ENCODE data around the gene UBAP2L. TPM values are rescaled to one million over a fixed set of nuclear protein-coding genes. Genes with fewer than 3 reads are reported as not detected.

UBAP2L gene
- total and polyA plus RNA-seq, 7 donors = 23.4 to 80.8 (median 51.7) TPM

- Histone ChIP-seq H3K27ac (peak overlapping the region; percentile 90 to 93 (median 90)), H3K4me3 (peak overlapping the region; percentile 78 to 94 (median 81)), H3K27me3 (no peaks in the 10 kb centered on the region), H3K36me3 (no peaks in the 10 kb centered on the region), H3K9me3 (no peaks in the 10 kb centered on the region), H3K4me1 (peaks cover 0 to 55% (median 47%) of the 10 kb centered on the region in 4 donors)
- intact Hi-C loops (cut with DNase I) = loop anchor here (2.0 kb wide), 1 partner anchor 38 kb away; the partner anchor contains the start of gene UBAP2L
- 0% methylated on average over 35 of the region's 35 CpGs for WGBS, 2 donors
- DNase-seq = peak; percentile 83
- no peak for TF ChIP-seq POLR2A (IDR thresholded peaks at IDR 0.05)
- TF ChIP-seq POLR2AphosphoS5 (IDR thresholded peaks at IDR 0.05) = peak in 1 of 4 donors; percentile 73
Measured at GRCh38 chr1:154182344-154183045, 38.3 kb upstream of the UBAP2L start.

- TF ChIP-seq POLR2A (IDR thresholded peaks at IDR 0.05) = peak; percentile 95 to 99
- TF ChIP-seq POLR2AphosphoS5 (IDR thresholded peaks at IDR 0.05) = peak; percentile 98 to 100 (median 99)
- TF ChIP-seq CTCF (IDR thresholded peaks at IDR 0.05) = peak in 1 of 4 experiments; percentile 13
- no peak for TF ChIP-seq EP300 (IDR thresholded peaks at IDR 0.05)
- 6% methylated on average over 41 of the region's 41 CpGs for WGBS, 2 donors
- Histone ChIP-seq H3K27ac (peak overlapping the region; percentile 90 to 93 (median 90)), H3K27me3 (no peaks in the 10 kb centered on the region), H3K9me3 (no peaks in the 10 kb centered on the region), H3K4me1 (peaks cover 0 to 47% (median 42%) of the 10 kb centered on the region in 4 donors), H3K4me3 (peak overlapping the region; percentile 78 to 94 (median 81)), H3K36me3 (no peaks in the 10 kb centered on the region)
- DNase-seq = peak; percentile 98
- intact Hi-C loops (cut with DNase I) = loop anchor here (2.0 kb wide), 1 partner anchor 38 kb away; the partner anchor contains the start of gene UBAP2L
Measured at GRCh38 chr1:154183046-154183915, 37.5 kb upstream of the UBAP2L start.

- no peak for DNase-seq
- no peaks in the 10 kb centered on the region for H3K27me3 ChIP-seq
- WGBS, 2 donors = 27 to 67% methylated on average over 1 of the region's 1 CpG
- TF ChIP-seq POLR2A (IDR thresholded peaks at IDR 0.05) (no peak), POLR2AphosphoS5 (IDR thresholded peaks at IDR 0.05) (no peak), CTCF (IDR thresholded peaks at IDR 0.05) (no peak), EP300 (IDR thresholded peaks at IDR 0.05) (no peak)
- H3K4me3 ChIP-seq = no peak overlapping the region
- no peak overlapping the region for H3K27ac ChIP-seq
- H3K4me1 ChIP-seq = peaks cover 0 to 18% (median 14%) of the 10 kb centered on the region in 4 donors
- intact Hi-C loops (cut with DNase I) = no loop called here
- H3K36me3 ChIP-seq = no peaks in the 10 kb centered on the region
- H3K9me3 ChIP-seq = no peaks in the 10 kb centered on the region
Measured at GRCh38 chr1:154186177-154186576, 34.6 kb upstream of the UBAP2L start.

- Histone ChIP-seq H3K36me3 (no peaks in the 10 kb centered on the region), H3K4me3 (no peak overlapping the region), H3K27ac (no peak overlapping the region), H3K4me1 (peaks cover 0 to 10% (median 6%) of the 10 kb centered on the region in 4 donors), H3K9me3 (no peaks in the 10 kb centered on the region), H3K27me3 (no peaks in the 10 kb centered on the region)
- DNase-seq = no peak
- 24 to 52% methylated on average over 2 of the region's 2 CpGs for WGBS, 2 donors
- intact Hi-C loops (cut with DNase I) = no loop called here
- no peak for TF ChIP-seq POLR2A (IDR thresholded peaks at IDR 0.05)
- no peak for TF ChIP-seq POLR2AphosphoS5 (IDR thresholded peaks at IDR 0.05)
- TF ChIP-seq EP300 (IDR thresholded peaks at IDR 0.05) = no peak
- TF ChIP-seq CTCF (IDR thresholded peaks at IDR 0.05) = no peak
Measured at GRCh38 chr1:154186852-154187501, 33.8 kb upstream of the UBAP2L start.

Measured in sigmoid colon (tissue), 7 donors.